Measurements from ENCODE around the gene RASSF1. TPM values are rescaled to one million over a fixed set of nuclear protein-coding genes. Genes with fewer than 3 reads are reported as not detected.

The RASSF1 gene
- total and polyA plus RNA-seq, 2 of the 13 experiments (the other 11 are each of a cell fraction or from before 2014, with no cell fraction given) = 10.2 to 27.5 TPM

GRCh38 chr3:50319894-50320625, 20.6 kb downstream of the RASSF1 start (continued):
- TF ChIP-seq ZNF460 (CRISPR knock-in tag; IDR thresholded peaks at IDR 0.05; ENCODE audit: borderline replicate concordance) (no peak), ZNF3 (CRISPR knock-in tag; IDR thresholded peaks at IDR 0.05) (no peak), ZNF280B (CRISPR knock-in tag; IDR thresholded peaks at IDR 0.05; ENCODE audit: borderline replicate concordance) (0 out of 2 replicates have a peak, but pooled peaks have one; percentile 40), EZH2 (conservative IDR thresholded peaks at IDR 0.05; ENCODE audit: low read depth, low read length) (no peak), HNRNPL (IDR thresholded peaks at IDR 0.05; ENCODE audit: low read depth, low read length) (0 out of 2 replicates have a peak, but pooled peaks have one; percentile 57), CBX2 (IDR thresholded peaks at IDR 0.05; ENCODE audit: low read depth, low read length) (no peak), CBX2 (CRISPR knock-in tag; IDR thresholded peaks at IDR 0.05; ENCODE audit: low read depth) (no peak), TBL1XR1 (IDR thresholded peaks at IDR 0.05; ENCODE audit: borderline replicate concordance, low read length, partially characterized antibody) (no peak), ESRRA (CRISPR knock-in tag; IDR thresholded peaks at IDR 0.05; ENCODE audit: low read depth) (no peak), ZNF318 (CRISPR knock-in tag; IDR thresholded peaks at IDR 0.05) (no peak), ZNF775 (CRISPR knock-in tag; IDR thresholded peaks at IDR 0.05; ENCODE audit: borderline replicate concordance) (no peak), MYC (CRISPR knock-in tag; IDR thresholded peaks at IDR 0.05; ENCODE audit: borderline replicate concordance) (peak; percentile 19; the same call in 1 of the 2 replicates), RFX5 (IDR thresholded peaks at IDR 0.05; ENCODE audit: low read depth, low read length) (no peak), FOXJ3 (CRISPR knock-in tag; IDR thresholded peaks at IDR 0.05; ENCODE audit: borderline replicate concordance) (no peak), GTF2F1 (IDR thresholded peaks at IDR 0.05; ENCODE audit: low read length) (no peak), RNF219 (CRISPR knock-in tag; IDR thresholded peaks at IDR 0.05) (no peak), ZBTB7A (CRISPR knock-in tag; IDR thresholded peaks at IDR 0.05) (no peak), ZNF788 (CRISPR knock-in tag; IDR thresholded peaks at IDR 0.05; ENCODE audit: borderline replicate concordance) (0 out of 2 replicates have a peak, but pooled peaks have one; percentile 13)
